GM15510 (cell line): ENCODE results near the gene TMEM242.

Experiments used
- POLR2A ChIP-seq: IDR thresholded peaks from 3 replicates; pipeline ENCODE4 v1.6.1; 2011; ENCODE audit warnings: borderline replicate concordance; ENCODE audit not compliant: insufficient read length; ENCODE audit errors: extremely low read depth

Gene TMEM242

DNA sequence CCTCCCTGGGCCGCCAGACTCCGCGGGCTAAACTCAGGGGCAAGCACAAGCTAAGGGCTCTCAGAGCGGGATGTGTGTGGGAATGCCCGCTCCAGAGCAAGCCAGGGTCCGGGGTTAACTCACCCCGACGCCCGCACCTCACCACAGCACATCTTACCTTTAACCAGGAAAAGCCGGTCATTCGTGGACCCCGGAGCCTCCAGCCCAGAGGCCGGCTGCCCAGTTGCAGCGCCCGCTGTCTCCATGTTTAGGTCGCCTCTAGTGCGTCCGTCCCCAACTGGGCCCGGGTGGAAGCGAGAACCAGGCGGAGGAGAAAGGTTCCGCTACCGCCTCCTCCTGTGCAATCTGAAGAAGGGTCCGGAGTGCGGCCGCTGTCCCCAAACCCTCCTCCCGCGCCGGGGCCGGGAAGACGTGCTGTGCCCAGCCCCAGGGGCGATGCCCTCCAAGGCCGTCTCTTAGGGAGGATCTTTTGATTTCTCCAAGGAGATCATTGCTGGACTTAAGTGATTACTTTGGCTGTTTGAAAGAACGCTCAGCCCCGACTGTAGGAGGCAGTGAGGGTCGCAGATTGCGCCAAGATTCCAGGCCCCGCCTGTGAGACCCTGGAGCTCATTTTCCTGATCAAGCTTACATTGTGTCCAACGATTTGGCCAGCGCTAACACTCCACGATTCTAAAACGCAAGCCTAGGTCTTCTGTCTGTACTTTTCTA lies at the start of gene TMEM242:
Gene TMEM242 (minus strand): TSS at position 265 of the 711 bp plus-strand sequence. CDS start 20 bp downstream, at position 245.
- peak; percentile 92 for TF ChIP-seq POLR2A

- no peak for TF ChIP-seq POLR2A
Observed at GRCh38 chr6:157372501-157373280, 49.4 kb upstream of the TMEM242 start.

DNA sequence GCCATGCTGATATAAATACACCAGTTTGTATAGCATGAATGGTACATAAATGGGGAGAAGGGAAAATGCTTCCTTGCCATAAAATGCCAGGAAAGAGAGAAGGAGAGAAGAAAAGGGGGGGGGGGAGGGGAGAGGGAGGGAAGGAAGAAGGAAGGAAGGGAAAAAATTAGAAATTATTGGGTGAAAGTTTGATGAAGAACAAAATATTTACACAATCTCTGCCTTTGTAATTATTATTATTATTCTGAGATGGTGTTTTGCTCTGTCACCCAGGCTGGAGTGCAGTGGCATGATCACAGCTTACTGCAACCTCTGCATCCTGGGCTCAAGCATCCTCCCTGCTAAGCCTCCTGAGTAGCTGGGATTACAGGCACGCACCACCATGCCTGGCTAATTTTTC lies 47.4 kb upstream of the TMEM242 start:
- no peak for TF ChIP-seq POLR2A

- TF ChIP-seq POLR2A = no peak
Observed at GRCh38 chr6:157368359-157369049, 45.2 kb upstream of the TMEM242 start.

- no peak for TF ChIP-seq POLR2A
Observed at GRCh38 chr6:157366648-157367047, 43.3 kb upstream of the TMEM242 start.

DNA sequence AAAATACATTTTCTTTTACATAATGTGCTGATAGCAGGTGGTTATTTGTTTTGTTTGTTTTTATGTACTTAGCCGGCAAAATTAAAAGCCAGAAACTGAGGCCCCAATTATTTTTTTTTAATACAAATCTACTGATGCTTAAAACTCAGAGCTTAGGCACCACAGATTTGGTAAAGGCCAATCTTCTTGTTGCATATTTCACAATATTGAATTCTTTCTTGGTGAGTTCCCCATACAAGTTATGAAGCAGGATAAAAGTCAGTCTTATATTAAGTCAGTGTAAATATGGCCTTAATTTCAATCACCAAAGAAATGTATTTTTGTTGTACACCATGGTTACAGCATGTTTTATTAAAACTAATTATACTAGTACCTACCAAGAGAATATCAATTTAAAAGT lies 41.4 kb upstream of the TMEM242 start:
- TF ChIP-seq POLR2A = no peak

GRCh38 chr6:157361886-157362285 lies 38.6 kb upstream of the TMEM242 start:
- TF ChIP-seq POLR2A = no peak

- no peak for TF ChIP-seq POLR2A
Observed at GRCh38 chr6:157358287-157358686, 35.0 kb upstream of the TMEM242 start.

DNA sequence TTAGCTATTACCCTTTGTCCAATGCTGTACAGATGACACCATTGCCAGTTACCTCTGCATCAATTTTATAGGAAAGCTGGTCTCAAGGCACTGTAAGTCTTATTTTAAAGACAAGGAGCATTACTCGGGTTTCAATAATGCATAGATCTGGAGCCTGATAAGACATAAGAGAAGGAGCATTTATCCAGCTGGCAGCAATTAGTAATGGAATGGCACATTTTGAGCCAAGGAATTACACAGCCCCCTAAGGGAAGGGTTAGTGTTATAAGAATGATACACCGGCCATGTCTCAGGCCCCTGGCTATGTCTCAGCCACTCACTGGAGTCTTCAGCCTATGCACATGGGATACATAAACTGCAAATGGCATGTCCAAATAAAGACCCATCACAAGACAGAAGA lies 23.1 kb upstream of the TMEM242 start:
- TF ChIP-seq POLR2A = no peak

- no peak for TF ChIP-seq POLR2A
Observed at GRCh38 chr6:157343732-157344131, 20.4 kb upstream of the TMEM242 start.

GRCh38 chr6:157339432-157339831 lies 16.1 kb upstream of the TMEM242 start:
- no peak for TF ChIP-seq POLR2A

DNA sequence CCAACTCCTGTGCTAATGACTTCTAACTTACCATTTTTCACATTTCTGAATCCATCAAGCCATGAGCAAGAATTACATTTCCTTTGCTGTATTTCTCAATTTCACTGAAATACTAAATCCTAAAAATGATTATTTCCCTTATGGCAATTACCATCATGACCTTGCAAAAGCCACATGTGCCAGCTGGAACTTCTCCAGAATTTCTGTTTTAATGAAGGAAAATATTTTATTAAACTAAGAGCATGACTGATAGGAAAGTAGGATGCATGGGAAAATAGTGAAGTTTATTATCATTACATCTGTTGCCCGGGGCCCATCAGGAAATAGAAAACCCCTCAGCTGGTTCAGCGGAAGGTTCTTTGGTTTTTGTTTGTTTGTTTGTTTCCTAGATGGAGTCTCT lies 14.4 kb upstream of the TMEM242 start:
- TF ChIP-seq POLR2A = no peak

- TF ChIP-seq POLR2A = no peak
Observed at GRCh38 chr6:157335829-157336228, 12.5 kb upstream of the TMEM242 start.

GRCh38 chr6:157333956-157334355 lies 10.6 kb upstream of the TMEM242 start:
- TF ChIP-seq POLR2A = no peak

DNA sequence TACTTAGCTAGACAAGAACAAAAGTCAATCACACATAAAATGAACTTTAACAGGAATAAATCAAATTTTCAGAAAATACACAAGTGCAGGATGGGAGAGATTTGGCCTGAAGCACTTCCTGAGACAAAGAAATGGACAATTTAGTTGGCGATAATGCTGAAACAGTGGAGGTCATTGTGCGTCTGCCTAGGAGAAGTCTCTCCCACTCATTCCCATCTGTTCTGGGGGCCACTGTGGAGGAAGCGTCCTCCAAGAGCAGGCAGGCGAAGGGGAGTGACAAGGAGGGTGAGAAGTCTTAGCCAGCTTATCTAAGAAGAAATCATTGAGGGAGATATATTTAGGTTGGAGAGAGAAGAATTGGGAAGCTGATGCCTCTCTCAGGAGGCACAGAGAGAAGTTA lies 10.2 kb upstream of the TMEM242 start:
- no peak for TF ChIP-seq POLR2A
